GDM1 (cell line): ENCODE results near the gene ACIN1.
"Not testable (repeated sequence)": the region's sequence is repeated elsewhere in the genome, so short reads cannot be mapped to it uniquely, and the experiment has no call there.

Experiments used
- DNase-seq: peaks from one replicate; lab custom pipeline; 2025; lab: John Stamatoyannopoulos, UW

Gene ACIN1

GRCh38 chr14:23124337-23124954 is 29.5 kb upstream of the ACIN1 start:
- DNase-seq = no peak

GRCh38 chr14:23123419-23123818 is 28.5 kb upstream of the ACIN1 start:
- DNase-seq = no peak

- DNase-seq = no peak
These were observed 27.1 kb upstream of the ACIN1 start for GRCh38 chr14:23122086-23122485.

GRCh38 chr14:23121361-23121771 is 26.4 kb upstream of the ACIN1 start:
- no peak for DNase-seq

GRCh38 chr14:23120541-23121251 is 25.8 kb upstream of the ACIN1 start:
- peak; percentile 79 for DNase-seq

GRCh38 chr14:23119363-23120327 is 24.7 kb upstream of the ACIN1 start:
- peak; percentile 84 for DNase-seq

- DNase-seq = peak; percentile 58
These were observed 23.8 kb upstream of the ACIN1 start, which contains the start of gene CEBPE for GRCh38 chr14:23118506-23119362. CEBPE (minus strand) TSS chr14:23119255; CDS start chr14:23119091, 164 bp downstream.

GRCh38 chr14:23117371-23118020 is 22.6 kb upstream of the ACIN1 start:
- DNase-seq = no peak

- DNase-seq = no peak
These were observed 21.0 kb upstream of the ACIN1 start for GRCh38 chr14:23115918-23116317.

- no peak for DNase-seq
These were observed 20.2 kb upstream of the ACIN1 start for GRCh38 chr14:23115039-23115731.

GRCh38 chr14:23114669-23115038 is 19.7 kb upstream of the ACIN1 start:
- DNase-seq = no peak

- DNase-seq = no peak
These were observed 19.2 kb upstream of the ACIN1 start for GRCh38 chr14:23114120-23114458.

- DNase-seq = no peak
These were observed 18.6 kb upstream of the ACIN1 start for GRCh38 chr14:23113431-23114119.

- DNase-seq = no peak
These were observed 17.6 kb upstream of the ACIN1 start for GRCh38 chr14:23112359-23113178.

- no peak for DNase-seq
These were observed 15.8 kb upstream of the ACIN1 start for GRCh38 chr14:23110579-23111365.

- no peak for DNase-seq
These were observed 14.8 kb upstream of the ACIN1 start for GRCh38 chr14:23109769-23110168.

- DNase-seq = not testable (repeated sequence)
These were observed 13.2 kb upstream of the ACIN1 start for GRCh38 chr14:23108169-23108568.

GRCh38 chr14:23107620-23108019 is 12.7 kb upstream of the ACIN1 start:
- DNase-seq = not testable (repeated sequence)
